NCI-H2081 (cell line): ENCODE results near the gene CCDC92.
"Not testable (repeated sequence)": the region's sequence is repeated elsewhere in the genome, so short reads cannot be mapped to it uniquely, and the experiment has no call there.

ENCODE experiments used
- DNase-seq, 2 experiments: peaks; one replicate each; lab custom pipeline; 2025; lab: John Stamatoyannopoulos, UW

CCDC92 gene

DNA sequence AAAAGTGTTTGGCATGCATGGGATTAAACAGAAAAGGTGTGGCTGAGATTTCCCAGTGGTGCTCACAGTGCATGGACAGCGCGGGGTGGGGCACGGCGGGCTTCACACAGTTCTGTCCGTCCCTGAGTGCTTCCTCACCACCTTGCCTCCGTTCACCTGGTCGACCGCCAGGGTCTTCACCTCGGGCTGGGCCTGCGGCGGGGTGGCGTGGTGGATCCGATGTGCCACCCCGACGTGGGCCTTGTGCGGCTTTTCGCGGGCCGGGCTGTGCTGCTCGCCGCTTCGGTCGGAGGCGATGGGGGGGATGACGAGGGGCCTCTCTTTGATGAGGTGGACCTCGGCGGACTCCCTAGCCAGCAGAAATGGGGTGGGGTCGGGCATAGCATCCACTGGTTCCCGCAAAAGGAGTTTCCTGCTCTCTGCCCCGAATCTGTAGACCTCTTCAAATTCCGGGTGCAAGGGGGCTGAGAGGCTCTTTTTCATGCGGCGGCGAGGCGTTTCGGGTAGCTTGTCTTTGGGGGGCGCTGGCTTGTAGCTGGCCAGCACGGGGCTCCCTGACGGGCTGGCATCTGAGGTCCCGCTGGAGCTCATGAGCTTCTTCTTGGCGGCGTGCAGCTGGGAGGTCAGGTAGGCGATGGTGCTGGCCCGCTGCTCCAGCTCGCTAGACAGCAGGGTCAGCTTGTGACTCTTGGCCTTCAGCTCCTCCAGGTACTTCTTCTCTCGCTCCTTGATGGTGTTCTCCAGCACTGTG is 35.5 kb downstream of the CCDC92 start:
- DNase-seq, result no peak

DNA sequence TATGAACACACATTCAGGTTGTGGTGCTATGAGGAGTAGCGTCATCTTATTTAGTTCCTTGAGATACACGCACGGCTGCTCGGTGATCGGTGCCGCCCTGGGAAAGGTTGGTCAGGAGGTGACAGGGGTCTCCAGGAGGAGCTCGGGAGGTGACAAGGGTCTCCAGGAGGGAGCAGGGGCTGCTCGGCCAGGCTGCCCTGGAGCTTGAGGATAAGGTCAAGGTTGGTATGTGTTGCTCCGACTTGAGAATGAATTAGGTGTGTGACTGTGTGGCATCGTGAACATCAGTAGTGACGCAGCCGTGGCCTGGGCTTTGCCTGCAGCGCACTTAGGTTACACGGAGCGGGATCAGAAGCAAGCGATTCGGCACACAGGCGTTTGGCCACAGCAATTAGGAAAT is 36.2 kb downstream of the CCDC92 start:
- DNase-seq, result no peak

DNA sequence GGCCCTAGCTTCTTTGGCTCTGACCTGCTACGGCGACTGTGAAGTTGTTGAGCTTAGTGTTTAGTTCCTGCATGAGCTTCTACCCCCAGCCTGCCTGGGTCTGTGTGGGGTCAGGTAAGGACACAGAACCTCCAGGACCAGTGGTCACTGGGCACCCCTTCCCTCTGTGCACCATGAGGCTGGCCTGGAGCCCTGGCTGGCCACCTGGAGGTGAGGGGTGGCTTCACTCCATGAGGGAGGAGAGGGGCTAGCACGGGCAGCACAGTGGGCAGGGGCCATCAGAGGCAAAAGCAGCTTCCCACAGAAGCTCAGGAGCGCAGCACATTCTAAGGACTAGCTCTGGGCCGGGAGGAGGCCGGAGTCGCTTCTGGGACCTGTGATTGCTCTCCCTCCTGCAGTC is 36.7 kb downstream of the CCDC92 start:
- no peak for DNase-seq

DNA sequence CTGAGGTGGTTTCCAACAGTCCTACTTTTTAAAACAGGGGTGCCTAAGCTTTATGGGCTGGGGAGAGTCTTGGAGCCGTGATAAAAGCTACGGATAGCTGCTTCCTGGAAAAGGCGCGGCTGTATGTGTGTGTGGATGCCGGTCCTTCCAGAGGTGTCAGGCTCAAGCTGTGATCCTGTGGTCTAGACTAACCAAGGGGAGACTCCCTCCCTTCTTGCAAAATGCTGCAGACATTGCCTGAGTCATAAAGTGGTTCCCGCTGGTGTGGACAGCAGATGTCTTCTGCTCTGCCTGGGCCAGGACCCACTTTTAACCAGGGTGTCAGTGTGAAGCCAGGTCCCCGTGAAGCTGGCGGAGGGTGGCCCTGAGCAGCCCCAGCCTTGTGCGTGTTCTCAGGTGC is 37.8 kb downstream of the CCDC92 start:
- no peak for DNase-seq

DNA sequence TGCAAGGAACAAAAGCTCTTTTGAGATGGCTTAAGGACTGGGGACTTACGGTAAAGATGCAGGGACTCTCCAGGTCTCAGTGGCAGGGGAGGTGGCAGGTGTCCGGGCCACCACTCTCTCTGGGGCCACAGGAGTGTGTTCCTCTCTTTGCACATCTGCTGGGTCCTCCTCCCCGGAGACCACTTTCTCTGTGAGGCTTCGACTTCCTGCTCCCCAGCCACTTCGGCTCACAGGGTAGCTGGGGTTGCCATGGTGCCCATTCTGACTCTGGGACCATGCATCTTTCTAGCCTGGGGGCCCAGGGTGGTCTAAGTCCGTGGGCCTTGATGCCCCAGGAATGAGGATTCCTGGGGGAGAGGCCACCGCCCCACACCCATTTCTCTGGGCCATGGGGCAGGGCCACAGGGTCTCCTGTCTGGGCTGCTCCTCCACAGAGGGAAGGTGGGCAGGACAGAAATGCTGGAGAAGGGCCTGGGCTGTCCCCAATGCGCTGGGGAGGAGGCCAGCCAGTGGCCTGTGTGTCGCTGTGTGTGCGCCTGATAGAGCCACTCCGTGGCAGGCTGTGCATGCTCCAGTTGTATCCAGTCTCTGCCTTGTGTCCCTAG is 38.5 kb downstream of the CCDC92 start:
- no peak for DNase-seq

DNA sequence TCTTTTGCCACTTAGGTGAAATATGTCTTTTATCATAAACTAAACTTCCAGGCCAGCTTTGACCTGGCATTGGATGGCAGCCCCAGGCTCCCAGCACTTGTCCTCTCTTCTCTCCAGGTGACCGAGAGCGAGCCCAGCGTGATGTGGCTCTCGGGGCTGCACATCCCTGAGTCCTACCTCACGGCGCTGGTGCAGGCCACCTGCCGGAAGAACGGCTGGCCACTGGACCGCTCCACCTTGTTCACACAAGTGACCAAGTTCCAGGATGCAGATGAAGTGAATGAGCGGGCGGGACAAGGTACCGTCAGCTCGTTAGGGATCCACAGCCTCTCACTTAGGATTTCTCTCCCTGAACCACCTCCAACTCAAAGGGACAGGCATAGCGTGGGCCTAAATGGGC is 39.4 kb downstream of the CCDC92 start:
- DNase-seq, result no peak

DNA sequence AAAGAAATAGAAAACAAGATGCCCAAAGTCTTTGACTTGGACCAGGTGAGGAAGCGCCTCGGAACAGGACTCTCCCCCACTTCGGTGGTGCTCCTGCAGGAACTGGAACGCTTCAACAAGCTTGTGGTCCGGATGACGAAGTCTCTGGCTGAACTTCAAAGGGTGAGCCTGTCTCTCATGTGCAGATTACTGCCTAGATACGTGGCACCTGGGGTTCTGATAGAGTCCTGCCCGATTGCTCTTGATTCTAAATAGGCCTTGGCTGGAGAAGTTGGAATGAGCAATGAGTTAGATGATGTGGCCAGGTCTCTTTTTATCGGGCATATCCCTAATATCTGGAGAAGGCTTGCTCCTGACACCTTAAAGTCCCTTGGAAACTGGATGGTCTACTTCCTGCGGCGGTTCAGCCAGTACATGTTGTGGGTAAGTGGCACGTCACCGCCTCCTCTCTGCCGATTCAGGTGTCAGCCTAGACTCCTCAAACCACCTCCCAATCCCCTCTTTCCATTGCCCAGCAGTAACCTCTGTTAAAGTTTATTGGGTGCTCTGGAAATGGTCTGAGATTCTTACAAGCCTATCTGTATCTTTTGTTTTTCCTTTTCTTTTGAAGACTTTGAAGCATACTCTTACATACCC is 40.8 kb downstream of the CCDC92 start:
- DNase-seq, result no peak

DNA sequence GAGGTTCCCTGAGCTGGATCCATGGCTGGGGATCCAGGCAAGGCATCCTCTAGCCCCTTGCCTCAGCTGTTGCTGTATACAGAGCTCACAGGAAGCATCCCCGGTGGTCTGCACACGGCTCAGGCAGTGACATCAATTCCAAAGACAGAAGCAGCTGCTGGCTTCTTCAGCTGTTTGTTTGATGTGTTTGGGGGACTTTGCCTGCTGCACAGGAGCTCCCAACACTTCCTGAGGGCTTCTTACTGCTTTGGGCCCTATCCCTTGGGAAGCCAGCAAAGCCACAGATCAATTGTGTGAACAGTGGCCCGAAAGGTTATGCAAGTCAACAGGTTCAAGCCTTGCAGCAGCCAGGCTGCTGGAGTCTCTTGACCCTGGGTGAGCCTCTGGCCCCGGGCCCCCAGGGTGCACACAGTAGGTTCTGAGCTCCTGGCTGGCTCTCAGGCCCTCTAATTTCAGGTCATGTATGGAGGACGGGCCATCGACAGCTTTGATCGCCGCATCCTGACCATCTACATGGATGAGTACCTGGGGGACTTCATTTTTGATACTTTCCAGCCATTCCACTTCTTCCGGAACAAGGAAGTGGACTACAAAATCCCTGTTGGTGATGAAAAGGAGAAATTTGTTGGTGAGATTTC is 42.6 kb downstream of the CCDC92 start:
- no peak for DNase-seq

DNA sequence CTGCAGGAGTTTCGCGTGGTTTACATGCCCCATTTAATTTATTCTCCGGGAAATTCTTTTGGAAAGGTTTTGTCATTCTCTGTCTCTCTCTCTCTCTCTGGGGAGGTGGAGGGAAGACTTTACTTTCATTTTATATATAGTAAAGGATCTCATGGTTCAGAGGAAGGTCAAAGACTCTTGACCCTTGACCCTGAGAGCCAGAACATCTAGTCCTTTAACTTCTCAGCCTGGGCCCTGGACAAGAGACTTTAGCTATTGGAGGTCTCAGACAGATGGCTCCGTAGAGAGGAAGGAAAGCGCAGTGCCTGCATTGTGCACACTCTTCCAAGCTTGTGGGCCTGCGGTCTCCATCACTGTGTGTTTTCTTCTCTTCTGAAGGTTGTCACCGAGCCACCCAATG is 43.7 kb downstream of the CCDC92 start:
- DNase-seq, result no peak

DNA sequence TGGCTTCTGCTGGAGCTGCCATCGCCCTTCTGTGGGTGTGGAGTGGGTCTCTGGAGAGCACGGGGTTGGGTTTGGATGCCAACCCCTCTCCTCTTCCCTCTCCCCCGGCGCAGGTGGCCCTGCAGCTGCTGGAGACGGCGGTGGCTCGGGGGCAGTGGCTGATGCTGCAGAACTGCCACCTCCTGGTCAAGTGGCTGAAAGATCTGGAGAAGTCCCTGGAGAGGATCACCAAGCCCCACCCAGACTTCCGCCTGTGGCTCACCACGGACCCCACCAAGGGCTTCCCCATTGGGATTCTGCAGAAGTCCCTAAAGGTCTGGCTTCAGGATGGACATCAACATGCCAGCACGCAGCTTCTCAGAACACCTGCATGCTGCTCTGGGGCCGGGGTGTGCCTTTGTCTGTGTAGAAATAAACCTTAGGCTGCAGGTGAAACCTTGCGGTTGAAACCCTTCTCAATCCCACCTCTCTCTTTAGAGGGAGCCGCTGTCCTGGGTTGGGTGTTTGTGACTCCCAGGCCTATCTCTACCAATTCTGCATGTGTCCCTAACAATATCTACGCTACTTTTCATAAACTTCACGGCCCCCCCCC is 44.3 kb downstream of the CCDC92 start:
- DNase-seq, result no peak

DNA sequence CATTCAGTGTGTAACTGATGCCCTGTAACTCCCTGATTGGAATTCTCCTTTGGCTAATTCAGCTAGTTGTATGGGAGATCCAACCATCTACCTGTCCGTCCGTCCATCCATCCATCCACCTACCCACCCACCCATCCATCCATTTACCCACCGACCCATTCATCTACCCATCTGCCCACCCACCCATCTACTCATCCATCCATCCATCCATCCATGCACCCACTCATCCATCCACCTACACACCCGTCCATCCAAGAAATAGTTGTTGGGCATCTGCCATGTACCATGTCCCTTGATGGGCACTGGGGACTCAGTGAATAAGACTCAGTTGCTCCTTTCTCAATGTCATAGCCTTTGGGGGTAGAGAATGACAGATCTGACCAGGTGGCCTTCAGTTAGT is 48.1 kb downstream of the CCDC92 start:
- no peak for DNase-seq

DNA sequence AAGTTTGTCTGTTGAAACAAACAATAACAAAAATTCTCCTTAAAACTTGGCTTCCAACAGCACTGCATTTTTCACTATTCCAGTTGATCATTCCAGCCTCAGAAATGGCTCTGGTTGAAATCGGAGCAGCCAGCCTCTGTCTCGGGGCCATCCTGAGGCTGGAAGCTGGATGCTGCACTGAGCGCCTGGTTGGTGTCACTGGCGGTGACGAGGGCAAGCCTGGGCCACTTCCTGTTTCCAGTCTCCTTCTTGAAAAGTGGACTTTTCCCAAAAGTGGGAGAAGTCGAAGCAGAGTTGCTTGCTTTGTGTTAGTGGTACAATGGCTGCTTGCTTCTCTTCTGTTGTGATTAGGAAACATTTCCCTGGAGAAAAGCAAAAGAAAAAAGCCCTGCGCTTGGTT is 48.7 kb downstream of the CCDC92 start:
- no peak for DNase-seq

DNA sequence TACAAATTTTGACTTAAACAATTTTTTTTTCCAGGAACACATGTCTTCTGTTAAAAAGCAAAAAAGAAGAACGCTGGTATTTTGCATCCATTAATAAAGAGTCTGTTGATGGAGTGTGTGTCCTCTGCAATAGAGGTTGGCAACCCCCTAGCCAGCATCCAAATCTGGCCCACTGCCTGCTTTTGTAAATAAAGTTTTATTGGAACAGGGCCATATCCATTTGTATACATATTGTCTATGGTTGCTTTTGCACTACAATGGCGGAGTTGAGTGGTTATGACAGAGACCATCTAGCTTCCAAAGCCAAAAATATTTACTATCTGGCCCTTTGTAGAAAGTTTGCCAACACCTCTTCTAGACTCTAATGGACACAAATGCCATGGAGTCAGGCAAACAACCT is 49.6 kb downstream of the CCDC92 start:
- DNase-seq, result no peak

DNA sequence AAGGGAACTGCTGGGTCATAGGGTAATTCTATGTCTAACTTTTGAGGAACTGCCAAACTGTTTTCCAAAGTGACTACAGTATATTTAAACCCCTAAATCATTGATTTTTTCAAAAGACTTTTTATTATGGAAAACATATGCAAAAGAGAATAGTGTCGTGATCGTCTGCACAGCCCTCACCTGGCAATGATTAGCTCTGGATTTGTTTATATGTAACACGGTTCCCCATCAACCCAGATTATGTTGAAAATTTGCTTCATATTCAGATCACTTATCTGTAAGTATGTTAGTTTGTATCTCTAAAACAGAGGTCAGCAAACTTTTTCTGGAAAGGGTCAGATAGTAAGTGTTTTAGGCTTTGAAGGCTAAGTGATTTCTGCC is 52.7 kb downstream of the CCDC92 start:
- no peak for DNase-seq

DNA sequence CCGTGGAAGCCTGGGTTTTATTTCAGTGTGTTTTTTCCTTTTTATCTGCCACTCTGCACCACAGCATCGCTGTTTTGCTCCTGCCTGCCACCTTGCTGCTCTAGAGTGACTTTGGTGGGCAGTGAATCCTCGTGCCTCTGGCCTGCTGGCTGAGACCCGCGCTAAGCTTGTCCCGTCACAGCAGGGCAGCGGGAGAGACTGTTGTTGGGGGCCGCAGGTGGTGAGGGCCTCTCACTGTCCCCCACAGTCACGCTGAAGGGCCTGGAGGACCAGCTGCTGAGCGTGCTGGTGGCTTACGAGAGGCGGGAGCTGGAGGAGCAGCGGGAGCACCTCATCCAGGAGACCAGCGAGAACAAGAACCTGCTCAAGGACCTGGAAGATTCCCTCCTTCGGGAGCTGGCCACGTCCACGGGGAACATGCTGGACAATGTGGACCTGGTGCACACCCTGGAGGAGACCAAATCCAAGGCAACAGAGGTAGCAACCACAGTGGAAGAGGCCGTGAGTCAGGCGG is 55.2 kb downstream of the CCDC92 start:
- no peak for DNase-seq

DNA sequence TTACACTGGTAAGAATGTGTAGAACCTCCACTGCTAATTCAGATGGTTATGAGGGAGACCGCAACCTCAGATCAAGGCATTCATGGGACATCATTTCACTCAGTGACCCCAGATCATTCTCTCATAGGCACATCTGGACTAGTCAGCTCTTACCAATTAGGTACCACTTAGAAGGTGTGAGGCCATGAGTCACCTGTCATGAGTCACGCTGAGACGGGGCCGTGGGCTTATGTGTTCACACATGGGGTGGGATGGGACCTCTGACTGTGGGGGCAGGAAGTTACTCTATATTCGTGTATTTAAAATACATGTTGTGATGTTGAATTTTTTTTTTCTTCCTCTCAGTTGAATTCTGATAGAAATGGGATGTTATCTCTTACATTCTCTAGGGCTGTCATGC is 55.9 kb downstream of the CCDC92 start:
- DNase-seq, result no peak

DNA sequence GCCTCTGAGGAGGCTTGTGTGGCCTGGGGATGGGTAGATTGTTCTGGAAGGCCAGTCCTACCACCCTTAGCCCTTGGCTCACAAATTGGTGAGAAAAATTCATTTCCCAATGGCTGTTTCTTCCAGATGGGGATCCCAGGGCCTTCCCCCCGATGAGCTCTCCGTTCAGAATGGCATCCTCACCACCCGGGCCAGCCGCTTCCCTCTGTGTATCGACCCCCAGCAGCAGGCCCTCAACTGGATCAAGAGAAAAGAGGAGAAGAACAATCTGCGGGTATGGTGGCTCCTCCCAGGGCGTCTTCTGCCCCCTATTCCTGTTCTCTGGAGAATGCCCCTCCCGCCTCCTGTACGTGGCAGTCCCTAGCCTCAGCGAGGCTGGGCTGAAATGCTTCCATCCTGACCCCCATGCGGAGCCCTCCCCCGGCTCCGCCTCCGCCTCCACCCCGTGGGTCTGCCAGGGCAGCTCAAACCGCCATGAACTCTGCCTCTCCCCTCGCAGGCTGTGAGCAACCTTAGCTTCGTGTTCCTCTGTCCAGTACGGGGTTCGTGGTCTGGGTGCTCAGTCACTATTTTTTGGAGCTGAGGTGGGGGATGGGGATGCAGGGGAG is 57.8 kb downstream of the CCDC92 start:
- DNase-seq, result no peak

DNA sequence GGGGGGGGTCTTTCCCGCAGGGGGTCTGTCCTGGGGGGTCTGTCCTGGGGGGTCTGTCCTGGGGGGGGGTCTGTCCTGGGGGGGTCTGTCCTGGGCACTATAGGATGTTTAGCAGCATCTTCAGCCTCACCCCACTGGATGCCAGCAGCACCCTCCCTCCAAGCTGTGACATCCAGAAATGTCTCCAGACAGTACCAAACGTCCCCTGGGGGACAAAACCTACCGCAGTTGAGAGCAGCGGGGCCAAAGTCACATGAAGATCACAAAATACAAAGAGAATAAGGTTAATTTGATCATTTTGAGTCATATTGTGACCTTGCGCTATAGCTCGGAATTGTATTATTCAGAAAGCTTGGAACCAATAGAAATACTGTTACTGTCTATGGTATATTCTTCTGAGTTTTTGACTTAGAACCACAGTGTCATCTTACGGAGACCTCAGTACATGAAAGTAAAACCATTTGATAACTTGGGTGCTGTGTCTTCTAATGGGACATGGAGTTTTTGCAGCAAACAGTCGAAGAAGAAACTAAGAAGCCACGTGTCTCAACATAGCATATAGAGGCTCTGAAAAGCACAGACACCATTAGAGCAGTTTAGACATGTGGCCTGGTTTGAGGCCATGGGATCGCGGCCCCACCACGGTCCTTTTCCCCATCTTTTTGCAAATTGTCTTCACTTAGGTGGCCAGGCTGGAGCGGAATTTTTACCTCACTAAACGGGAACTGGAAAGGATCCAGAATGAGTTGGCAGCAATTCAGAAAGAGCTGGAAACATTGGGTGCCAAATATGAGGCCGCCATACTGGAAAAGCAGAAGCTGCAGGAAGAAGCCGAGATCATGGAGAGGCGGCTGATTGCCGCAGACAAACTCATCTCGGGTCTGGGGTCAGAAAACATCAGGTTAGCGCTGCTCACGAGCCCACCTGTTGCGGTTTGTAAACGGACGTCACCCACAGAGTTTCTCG is 59.9 kb downstream of the CCDC92 start:
- peak; percentile 37 to 62 for DNase-seq

DNA sequence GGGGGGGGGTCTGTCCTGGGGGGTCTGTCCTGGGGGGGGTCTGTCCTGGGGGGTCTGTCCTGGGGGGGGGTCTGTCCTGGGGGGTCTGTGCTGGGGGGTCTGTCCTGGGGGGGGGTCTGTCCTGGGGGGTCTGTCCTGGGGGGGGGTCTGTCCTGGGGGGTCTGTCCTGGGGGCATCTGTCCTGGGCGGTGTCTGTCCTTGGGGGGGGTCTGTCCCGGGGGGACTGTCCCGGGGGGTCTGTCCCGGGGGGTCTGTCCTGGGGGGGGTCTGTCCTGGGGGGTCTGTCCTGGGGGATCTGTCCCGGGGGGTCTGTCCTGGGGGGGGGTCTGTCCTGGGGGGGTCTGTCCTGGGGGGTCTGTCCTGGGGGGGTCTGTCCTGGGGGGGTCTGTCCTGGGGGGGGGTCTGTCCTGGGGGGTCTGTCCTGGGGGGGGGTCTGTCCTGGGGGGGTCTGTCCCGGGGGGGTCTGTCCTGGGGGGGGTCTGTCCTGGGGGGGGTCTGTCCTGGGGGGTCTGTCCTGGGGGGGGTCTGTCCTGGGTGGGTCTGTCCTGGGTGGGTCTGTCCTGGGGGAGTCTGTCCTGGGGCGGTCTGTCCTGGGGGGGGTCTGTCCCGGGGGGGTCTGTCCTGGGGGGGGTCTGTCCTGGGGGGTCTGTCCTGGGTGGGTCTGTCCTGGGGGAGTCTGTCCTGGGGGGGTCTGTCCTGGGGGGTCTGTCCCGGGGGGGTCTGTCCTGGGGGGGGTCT is 60.8 kb downstream of the CCDC92 start:
- DNase-seq, result not testable (repeated sequence)

DNA sequence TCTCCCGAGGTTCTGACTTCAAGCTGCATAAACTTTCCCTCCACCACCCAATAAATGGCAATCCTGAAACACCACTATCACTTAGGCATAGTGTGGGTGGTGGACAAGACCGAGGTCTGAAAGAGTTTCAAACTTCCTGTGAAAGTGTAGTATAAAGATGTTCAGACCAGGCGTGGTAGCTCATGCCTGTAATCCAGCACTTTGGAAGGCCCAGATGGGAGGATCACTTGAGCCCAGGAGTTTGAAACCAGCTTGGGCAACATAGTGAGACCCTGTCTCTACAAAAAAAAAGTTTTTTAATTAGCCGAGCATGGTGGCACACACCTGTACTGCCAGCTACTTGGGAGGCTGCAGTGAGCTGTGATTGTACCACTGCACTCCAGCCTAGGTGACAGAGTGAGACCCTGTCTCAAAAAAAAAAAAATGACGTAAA is 61.9 kb downstream of the CCDC92 start:
- no peak for DNase-seq
